HG03469 (cell line): ENCODE measurements around the gene BAX.
A peak's percentile ranks its signal among the peaks of the same experiment; 100 is the strongest.
"Not testable (repeated sequence)": the region's sequence is repeated elsewhere in the genome, so short reads cannot be mapped to it uniquely, and the experiment has no call there.

Source experiments
- ATAC-seq: cut with Tn5 transposase; IDR thresholded peaks from one replicate; pipeline ENCODE4 v1.9.1; 2021; ENCODE audit warnings: mild to moderate bottlenecking, moderate library complexity, moderate number of reproducible peaks; ENCODE audit not compliant: unreplicated experiment

BAX gene

GRCh38 chr19:48954595-48955307, at the start of gene BAX:
Gene BAX (plus strand): TSS chr19:48954875. CDS start chr19:48954929, 54 bp downstream.
- peak; percentile 66 for ATAC-seq

GRCh38 chr19:48905664-48906063, 49.0 kb upstream of the BAX start:
- no peak for ATAC-seq

- ATAC-seq = no peak
Observed at GRCh38 chr19:48906324-48906723, 48.4 kb upstream of the BAX start.

GRCh38 chr19:48907671-48908070, 47.0 kb upstream of the BAX start:
- no peak for ATAC-seq

GRCh38 chr19:48909424-48910077, 45.1 kb upstream of the BAX start:
- ATAC-seq = not testable (repeated sequence)

GRCh38 chr19:48910803-48911202, 43.9 kb upstream of the BAX start:
- ATAC-seq = no peak

- ATAC-seq = no peak
Observed at GRCh38 chr19:48913114-48913889, 41.4 kb upstream of the BAX start.

- no peak for ATAC-seq
Observed at GRCh38 chr19:48914181-48914580, 40.5 kb upstream of the BAX start.

GRCh38 chr19:48915757-48916156, 38.9 kb upstream of the BAX start:
- no peak for ATAC-seq

- no peak for ATAC-seq
Observed at GRCh38 chr19:48918071-48918470, 36.6 kb upstream of the BAX start.

GRCh38 chr19:48918801-48919247, 35.9 kb upstream of the BAX start:
- ATAC-seq = no peak

GRCh38 chr19:48919271-48919670, 35.4 kb upstream of the BAX start:
- not testable (repeated sequence) for ATAC-seq

- no peak for ATAC-seq
Observed at GRCh38 chr19:48920949-48921348, 33.7 kb upstream of the BAX start.

- ATAC-seq = no peak
Observed at GRCh38 chr19:48921721-48922500, 32.8 kb upstream of the BAX start.

GRCh38 chr19:48922548-48923490, 31.9 kb upstream of the BAX start:
- ATAC-seq = no peak

GRCh38 chr19:48925240-48925843, 29.3 kb upstream of the BAX start:
- ATAC-seq = no peak

GRCh38 chr19:48925890-48926289, 28.8 kb upstream of the BAX start:
- ATAC-seq = not testable (repeated sequence)

GRCh38 chr19:48926909-48927308, 27.8 kb upstream of the BAX start:
- ATAC-seq = no peak

GRCh38 chr19:48927692-48928091, 27.0 kb upstream of the BAX start:
- ATAC-seq = not testable (repeated sequence)
